Measurements from ENCODE around the gene CLCN7. TPM values are rescaled to one million over a fixed set of nuclear protein-coding genes. Genes with fewer than 3 reads are reported as not detected.
"Not testable (repeated sequence)": the region's sequence is repeated elsewhere in the genome, so short reads cannot be mapped to it uniquely, and the experiment has no call there.

The CLCN7 gene
- total RNA-seq, 1 experiment from 2014 or later, result 8.9 TPM

DNA sequence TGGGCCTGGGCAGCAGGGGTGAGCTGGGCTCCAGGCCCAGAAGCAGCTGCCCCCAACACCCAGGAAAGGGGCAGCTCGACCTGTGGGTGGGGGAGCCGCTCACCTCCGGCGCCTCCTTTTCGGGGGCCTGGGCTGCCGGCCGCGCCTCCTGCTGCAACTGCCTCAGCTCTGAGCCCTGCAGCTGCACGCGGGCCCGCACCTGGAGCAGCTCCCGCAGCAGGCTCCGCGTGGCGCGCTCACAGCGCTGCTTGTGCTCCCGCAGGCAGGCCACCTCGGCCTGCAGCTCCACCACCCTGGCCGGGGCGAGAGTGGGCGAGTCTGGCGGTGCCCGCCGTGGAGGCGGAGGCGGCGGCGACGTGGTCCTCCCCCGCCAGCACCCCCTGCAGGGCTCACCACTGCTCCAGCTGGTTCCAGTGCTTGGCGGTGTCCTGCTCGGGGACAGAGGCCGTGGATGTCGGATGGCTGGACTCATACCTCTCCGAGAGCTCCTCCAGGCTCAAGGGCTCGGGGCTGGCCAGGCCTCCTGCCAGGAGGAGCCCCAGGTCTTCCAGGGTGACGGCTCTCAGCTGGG lies 31.3 kb downstream of the CLCN7 start:
- H3K36me3 ChIP-seq (ENCODE audit: insufficient read depth, low read length), result no peaks in the 10 kb centered on the region
- H3K4me1 ChIP-seq (ENCODE audit: low read length), result no peaks in the 10 kb centered on the region
- H3K9me3 ChIP-seq (ENCODE audit: low read length), result no peaks in the 10 kb centered on the region
- H3K4me3 ChIP-seq (ENCODE audit: low read length), result no peak overlapping the region
- H3K9me2 ChIP-seq (replicated peaks; ENCODE audit: insufficient read depth, low read length), result no peaks in the 10 kb centered on the region
- no peak overlapping the region for H3K9ac ChIP-seq (ENCODE audit: low read length)
- no peak overlapping the region for H3K4me2 ChIP-seq (ENCODE audit: low read depth, low read length, poor library complexity, severe bottlenecking)
- no peak for DNase-seq
- no peaks in the 10 kb centered on the region for H3K27me3 ChIP-seq (ENCODE audit: low read length)
- no peaks in the 10 kb centered on the region for H3K79me2 ChIP-seq (ENCODE audit: low read length)
- H2AFZ ChIP-seq (ENCODE audit: low read length), result no peak overlapping the region
- no peaks in the 10 kb centered on the region for H4K20me1 ChIP-seq (ENCODE audit: insufficient read depth, low read depth, low read length)
- no peak overlapping the region for H3K27ac ChIP-seq (ENCODE audit: low read length)

GRCh38 chr16:1442697-1443096 lies 32.1 kb downstream of the CLCN7 start:
- Histone ChIP-seq H4K20me1 (ENCODE audit: insufficient read depth, low read depth, low read length) (no peaks in the 10 kb centered on the region), H3K4me1 (ENCODE audit: low read length) (no peaks in the 10 kb centered on the region), H3K4me3 (ENCODE audit: low read length) (no peak overlapping the region), H3K9ac (ENCODE audit: low read length) (no peak overlapping the region), H3K4me2 (ENCODE audit: low read depth, low read length, poor library complexity, severe bottlenecking) (no peak overlapping the region), H3K9me3 (ENCODE audit: low read length) (no peaks in the 10 kb centered on the region), H3K36me3 (ENCODE audit: insufficient read depth, low read length) (no peaks in the 10 kb centered on the region), H3K9me2 (replicated peaks; ENCODE audit: insufficient read depth, low read length) (no peaks in the 10 kb centered on the region), H2AFZ (ENCODE audit: low read length) (no peak overlapping the region), H3K79me2 (ENCODE audit: low read length) (no peaks in the 10 kb centered on the region), H3K27me3 (ENCODE audit: low read length) (no peaks in the 10 kb centered on the region), H3K27ac (ENCODE audit: low read length) (no peak overlapping the region)
- no peak for DNase-seq

GRCh38 chr16:1441391-1441829 lies 33.4 kb downstream of the CLCN7 start:
- no peak overlapping the region for H2AFZ ChIP-seq (ENCODE audit: low read length)
- H3K36me3 ChIP-seq (ENCODE audit: insufficient read depth, low read length), result no peaks in the 10 kb centered on the region
- H3K27ac ChIP-seq (ENCODE audit: low read length), result no peak overlapping the region
- no peaks in the 10 kb centered on the region for H3K9me2 ChIP-seq (replicated peaks; ENCODE audit: insufficient read depth, low read length)
- H3K9ac ChIP-seq (ENCODE audit: low read length), result no peak overlapping the region
- no peak overlapping the region for H3K4me2 ChIP-seq (ENCODE audit: low read depth, low read length, poor library complexity, severe bottlenecking)
- no peak overlapping the region for H3K4me3 ChIP-seq (ENCODE audit: low read length)
- H3K79me2 ChIP-seq (ENCODE audit: low read length), result no peaks in the 10 kb centered on the region
- H3K27me3 ChIP-seq (ENCODE audit: low read length), result no peaks in the 10 kb centered on the region
- no peaks in the 10 kb centered on the region for H3K4me1 ChIP-seq (ENCODE audit: low read length)
- DNase-seq, result no peak
- H3K9me3 ChIP-seq (ENCODE audit: low read length), result no peaks in the 10 kb centered on the region
- no peaks in the 10 kb centered on the region for H4K20me1 ChIP-seq (ENCODE audit: insufficient read depth, low read depth, low read length)

- not testable (repeated sequence) for H3K4me2 ChIP-seq (ENCODE audit: low read depth, low read length, poor library complexity, severe bottlenecking); H3K27me3 ChIP-seq (ENCODE audit: low read length); H3K4me1 ChIP-seq (ENCODE audit: low read length); H3K79me2 ChIP-seq (ENCODE audit: low read length); H3K9ac ChIP-seq (ENCODE audit: low read length); H4K20me1 ChIP-seq (ENCODE audit: insufficient read depth, low read depth, low read length); H3K9me2 ChIP-seq (replicated peaks; ENCODE audit: insufficient read depth, low read length); H3K27ac ChIP-seq (ENCODE audit: low read length); H2AFZ ChIP-seq (ENCODE audit: low read length); H3K9me3 ChIP-seq (ENCODE audit: low read length); H3K4me3 ChIP-seq (ENCODE audit: low read length); DNase-seq; H3K36me3 ChIP-seq (ENCODE audit: insufficient read depth, low read length)
Observed at GRCh38 chr16:1439699-1440074, 35.1 kb downstream of the CLCN7 start.

GRCh38 chr16:1439058-1439698 lies 35.6 kb downstream of the CLCN7 start:
- H4K20me1 ChIP-seq (ENCODE audit: insufficient read depth, low read depth, low read length), result no peaks in the 10 kb centered on the region
- no peaks in the 10 kb centered on the region for H3K4me1 ChIP-seq (ENCODE audit: low read length)
- H3K4me3 ChIP-seq (ENCODE audit: low read length), result no peak overlapping the region
- H3K9me2 ChIP-seq (replicated peaks; ENCODE audit: insufficient read depth, low read length), result no peaks in the 10 kb centered on the region
- no peak overlapping the region for H3K27ac ChIP-seq (ENCODE audit: low read length)
- H3K9ac ChIP-seq (ENCODE audit: low read length), result no peak overlapping the region
- no peaks in the 10 kb centered on the region for H3K36me3 ChIP-seq (ENCODE audit: insufficient read depth, low read length)
- no peaks in the 10 kb centered on the region for H3K79me2 ChIP-seq (ENCODE audit: low read length)
- DNase-seq, result no peak
- no peak overlapping the region for H2AFZ ChIP-seq (ENCODE audit: low read length)
- H3K27me3 ChIP-seq (ENCODE audit: low read length), result no peaks in the 10 kb centered on the region
- H3K9me3 ChIP-seq (ENCODE audit: low read length), result no peaks in the 10 kb centered on the region
- H3K4me2 ChIP-seq (ENCODE audit: low read depth, low read length, poor library complexity, severe bottlenecking), result no peak overlapping the region

GRCh38 chr16:1438229-1439057 lies 36.4 kb downstream of the CLCN7 start:
- Histone ChIP-seq H4K20me1 (ENCODE audit: insufficient read depth, low read depth, low read length) (no peaks in the 10 kb centered on the region), H2AFZ (ENCODE audit: low read length) (no peak overlapping the region), H3K27me3 (ENCODE audit: low read length) (no peaks in the 10 kb centered on the region), H3K4me1 (ENCODE audit: low read length) (no peaks in the 10 kb centered on the region), H3K9ac (ENCODE audit: low read length) (no peak overlapping the region), H3K4me2 (ENCODE audit: low read depth, low read length, poor library complexity, severe bottlenecking) (no peak overlapping the region), H3K4me3 (ENCODE audit: low read length) (no peak overlapping the region), H3K79me2 (ENCODE audit: low read length) (no peaks in the 10 kb centered on the region), H3K27ac (ENCODE audit: low read length) (no peak overlapping the region), H3K36me3 (ENCODE audit: insufficient read depth, low read length) (no peaks in the 10 kb centered on the region), H3K9me3 (ENCODE audit: low read length) (no peaks in the 10 kb centered on the region), H3K9me2 (replicated peaks; ENCODE audit: insufficient read depth, low read length) (no peaks in the 10 kb centered on the region)
- no peak for DNase-seq

- H3K9me3 ChIP-seq (ENCODE audit: low read length), result no peaks in the 10 kb centered on the region
- H3K9me2 ChIP-seq (replicated peaks; ENCODE audit: insufficient read depth, low read length), result no peaks in the 10 kb centered on the region
- H3K27ac ChIP-seq (ENCODE audit: low read length), result no peak overlapping the region
- H2AFZ ChIP-seq (ENCODE audit: low read length), result no peak overlapping the region
- no peaks in the 10 kb centered on the region for H4K20me1 ChIP-seq (ENCODE audit: insufficient read depth, low read depth, low read length)
- no peak overlapping the region for H3K9ac ChIP-seq (ENCODE audit: low read length)
- DNase-seq, result no peak
- H3K4me3 ChIP-seq (ENCODE audit: low read length), result no peak overlapping the region
- H3K27me3 ChIP-seq (ENCODE audit: low read length), result no peaks in the 10 kb centered on the region
- H3K36me3 ChIP-seq (ENCODE audit: insufficient read depth, low read length), result no peaks in the 10 kb centered on the region
- no peaks in the 10 kb centered on the region for H3K79me2 ChIP-seq (ENCODE audit: low read length)
- no peak overlapping the region for H3K4me2 ChIP-seq (ENCODE audit: low read depth, low read length, poor library complexity, severe bottlenecking)
- H3K4me1 ChIP-seq (ENCODE audit: low read length), result no peaks in the 10 kb centered on the region
Observed at GRCh38 chr16:1437606-1438005, 37.2 kb downstream of the CLCN7 start.

DNA sequence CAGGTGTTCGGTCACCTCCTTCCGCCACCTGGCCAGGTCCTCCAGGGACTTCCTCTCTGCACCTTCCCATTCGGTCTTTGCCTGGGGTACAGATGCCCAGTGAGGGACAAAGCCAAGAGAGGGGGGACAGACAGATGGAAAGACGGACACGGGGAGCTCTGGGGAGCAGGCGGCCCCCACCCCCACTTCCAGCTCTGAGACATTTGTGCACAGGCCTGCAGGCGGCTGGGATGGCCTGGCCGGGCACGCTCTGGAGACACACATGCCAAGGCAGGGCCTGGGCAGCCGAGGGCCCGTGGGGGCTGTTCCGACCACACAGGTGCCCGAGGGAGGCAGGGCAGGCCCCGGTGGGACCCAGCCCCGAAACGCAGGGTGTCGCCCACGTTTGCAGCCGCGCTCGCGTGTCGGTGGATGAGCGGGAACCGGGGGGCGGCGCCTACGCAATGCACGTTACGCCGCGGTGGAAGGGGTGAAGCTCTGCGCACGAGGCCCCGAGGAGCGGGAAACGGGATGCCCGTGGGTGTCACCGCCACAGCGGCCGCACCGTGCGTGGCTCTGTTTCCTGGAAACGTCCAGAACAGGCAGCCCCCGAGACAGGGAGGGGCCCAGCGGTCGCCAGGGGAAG lies 38.0 kb downstream of the CLCN7 start:
- no peaks in the 10 kb centered on the region for H4K20me1 ChIP-seq (ENCODE audit: insufficient read depth, low read depth, low read length)
- H3K9me2 ChIP-seq (replicated peaks; ENCODE audit: insufficient read depth, low read length), result no peaks in the 10 kb centered on the region
- H2AFZ ChIP-seq (ENCODE audit: low read length), result no peak overlapping the region
- no peak overlapping the region for H3K9ac ChIP-seq (ENCODE audit: low read length)
- H3K27me3 ChIP-seq (ENCODE audit: low read length), result no peaks in the 10 kb centered on the region
- no peak overlapping the region for H3K27ac ChIP-seq (ENCODE audit: low read length)
- H3K4me3 ChIP-seq (ENCODE audit: low read length), result no peak overlapping the region
- H3K4me2 ChIP-seq (ENCODE audit: low read depth, low read length, poor library complexity, severe bottlenecking), result no peak overlapping the region
- no peaks in the 10 kb centered on the region for H3K79me2 ChIP-seq (ENCODE audit: low read length)
- no peaks in the 10 kb centered on the region for H3K4me1 ChIP-seq (ENCODE audit: low read length)
- H3K9me3 ChIP-seq (ENCODE audit: low read length), result no peaks in the 10 kb centered on the region
- no peak for DNase-seq
- H3K36me3 ChIP-seq (ENCODE audit: insufficient read depth, low read length), result no peaks in the 10 kb centered on the region

Data from Karpas-422 (cell line).